ENCODE measurements around the gene GMDS.
"Not testable (repeated sequence)": the region's sequence is repeated elsewhere in the genome, so short reads cannot be mapped to it uniquely, and the experiment has no call there.

Gene GMDS

GRCh38 chr6:1858196-1858595 lies 387.2 kb downstream of the GMDS start:
- DNase-seq (no peak), ATAC-seq (no peak)

DNA sequence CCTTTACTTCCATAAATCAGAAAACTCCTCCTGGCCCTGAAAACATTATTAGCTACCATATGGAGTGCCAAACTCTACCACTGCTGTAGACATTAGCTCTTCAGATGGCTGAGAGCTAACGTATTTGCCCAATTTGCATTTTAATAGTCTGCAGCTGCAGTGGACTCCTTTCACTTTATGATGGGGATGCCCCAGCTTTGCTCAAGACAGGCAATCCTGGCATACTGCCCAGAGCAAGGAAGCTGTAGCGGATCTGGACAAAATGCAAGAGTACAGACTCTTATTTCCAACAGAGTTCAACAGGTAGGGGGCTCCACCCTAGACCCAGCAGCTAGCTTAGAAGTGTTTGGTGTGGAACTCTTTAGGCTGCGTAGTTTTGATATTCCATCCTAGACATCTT lies 389.0 kb downstream of the GMDS start:
- no peak for DNase-seq
- ATAC-seq = no peak

GRCh38 chr6:1855890-1856289 lies 389.5 kb downstream of the GMDS start:
- no peak for ATAC-seq
- DNase-seq = no peak

DNA sequence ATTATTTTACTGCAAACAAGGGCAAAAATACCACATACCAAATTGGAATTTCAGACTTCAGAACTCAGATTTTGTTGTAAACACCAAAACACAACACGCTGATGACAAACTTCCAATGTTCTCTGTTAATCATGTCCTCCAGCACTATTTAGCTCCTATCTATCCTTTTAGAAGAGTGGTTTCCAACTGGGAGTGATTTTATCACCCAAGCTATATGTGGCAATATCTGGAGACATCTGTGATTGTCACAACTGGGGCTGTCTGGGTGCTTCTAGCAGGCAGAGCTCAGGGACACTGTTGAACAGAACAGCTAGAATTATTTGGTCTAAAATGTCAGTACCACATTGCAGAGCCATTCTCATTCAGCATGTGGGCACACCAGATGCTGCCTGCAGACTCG lies 391.1 kb downstream of the GMDS start:
- DNase-seq = no peak
- ATAC-seq = no peak

GRCh38 chr6:1853761-1854160 lies 391.6 kb downstream of the GMDS start:
- ATAC-seq (no peak), DNase-seq (no peak)

DNA sequence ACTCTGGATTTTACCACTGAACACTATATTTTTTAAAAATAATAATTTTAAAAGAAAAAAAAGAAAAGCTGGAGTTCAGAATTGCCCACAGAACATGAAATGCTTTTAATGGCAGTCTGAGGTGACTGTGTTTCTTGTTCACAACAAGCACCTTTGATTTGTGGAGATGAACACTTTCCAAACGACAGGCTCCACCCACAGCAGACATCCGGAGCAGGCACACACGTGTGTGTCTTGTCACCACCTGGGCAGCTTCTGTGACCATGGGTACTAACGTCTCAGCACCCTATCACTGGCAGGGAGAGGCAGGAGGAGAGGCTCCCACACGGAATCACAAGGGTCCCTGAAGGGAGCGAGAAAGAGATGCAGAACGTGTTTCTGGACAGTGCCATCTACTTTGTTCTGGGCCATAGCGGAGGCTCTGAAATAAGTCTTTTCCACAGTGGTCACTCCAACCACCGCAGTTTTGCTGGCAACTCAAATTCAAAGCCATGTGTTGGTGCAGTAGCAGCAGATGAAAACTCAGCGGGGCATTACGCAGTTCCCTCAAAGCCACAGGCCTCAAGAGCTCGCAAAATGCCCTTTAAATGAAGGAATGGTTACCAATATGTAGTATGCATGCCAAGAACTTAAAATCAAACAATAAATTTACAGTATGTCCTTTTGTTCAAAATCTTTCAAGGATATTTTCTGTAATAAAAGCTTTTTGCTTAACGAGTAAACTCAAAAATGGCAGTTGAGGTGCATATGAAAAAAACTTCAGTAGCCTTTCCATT lies 393.5 kb downstream of the GMDS start:
- ATAC-seq (no peak), DNase-seq (no peak)

DNA sequence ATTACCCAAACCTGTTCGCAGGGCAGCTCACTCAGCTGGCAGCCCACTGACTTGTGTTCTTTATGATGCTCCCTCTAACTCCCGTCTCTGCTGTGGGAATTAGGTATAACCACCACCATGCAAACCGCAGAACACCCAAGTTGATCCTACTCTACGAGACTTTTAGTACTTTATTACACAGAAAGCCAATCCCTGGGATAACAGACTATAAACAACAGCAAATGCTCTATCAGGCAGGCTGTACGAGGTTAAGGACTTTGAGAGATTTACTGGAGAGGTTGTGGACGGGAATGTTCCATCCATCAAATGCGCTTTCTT lies 394.6 kb downstream of the GMDS start:
- DNase-seq (no peak), ATAC-seq (no peak)

DNA sequence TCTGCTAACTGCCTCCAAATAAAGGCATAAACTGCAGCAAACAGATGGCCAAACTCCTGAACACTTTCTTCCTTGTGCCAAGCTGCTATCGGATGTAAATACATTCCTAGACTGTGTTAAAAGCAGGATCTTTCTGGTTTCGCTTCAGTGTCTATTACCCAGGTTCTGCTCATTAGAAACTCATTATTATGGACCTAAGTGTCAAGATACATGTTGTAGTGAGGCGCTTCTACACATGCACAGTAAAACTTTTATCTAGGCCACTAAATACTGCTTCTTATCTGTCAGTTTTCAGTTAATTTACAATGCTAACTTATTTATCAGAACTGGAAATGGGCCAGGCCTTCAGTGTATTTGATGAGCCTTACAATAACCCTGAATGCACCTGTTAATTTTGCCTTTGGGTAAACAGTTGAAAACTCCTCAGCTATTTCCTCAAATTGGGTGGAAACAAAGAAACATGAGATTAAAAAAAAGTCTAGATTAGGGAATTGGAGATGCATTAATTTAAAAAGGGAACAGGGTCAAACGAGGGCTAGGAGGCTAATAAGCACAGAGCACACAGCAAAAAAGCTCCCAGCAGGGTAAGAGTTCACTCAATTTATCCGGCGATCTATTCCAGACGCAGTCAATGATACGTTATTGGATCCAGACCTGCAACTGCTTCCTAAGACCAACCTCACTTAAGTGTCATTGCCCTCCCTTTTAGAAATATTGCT lies 395.1 kb downstream of the GMDS start:
- ATAC-seq (no peak), DNase-seq (no peak)

DNA sequence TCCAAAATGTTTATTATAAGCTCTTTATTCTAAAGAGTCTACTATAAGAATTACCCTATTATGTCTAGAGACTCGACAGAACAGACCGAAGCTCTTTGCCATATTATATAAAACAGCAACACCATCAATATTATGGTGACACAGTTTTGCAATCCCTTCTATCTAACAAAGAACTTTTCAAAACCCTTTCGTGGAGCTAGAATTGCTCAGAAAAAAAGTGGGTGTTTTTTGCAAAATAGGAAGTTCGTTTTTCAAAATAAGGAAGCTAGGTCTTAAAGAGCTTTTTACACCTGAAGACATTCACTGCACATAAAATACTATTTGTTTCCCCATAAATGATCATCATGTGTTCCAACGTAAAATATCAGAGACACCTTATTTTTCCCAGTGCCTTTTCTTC lies 395.7 kb downstream of the GMDS start:
- DNase-seq = no peak
- no peak for ATAC-seq

DNA sequence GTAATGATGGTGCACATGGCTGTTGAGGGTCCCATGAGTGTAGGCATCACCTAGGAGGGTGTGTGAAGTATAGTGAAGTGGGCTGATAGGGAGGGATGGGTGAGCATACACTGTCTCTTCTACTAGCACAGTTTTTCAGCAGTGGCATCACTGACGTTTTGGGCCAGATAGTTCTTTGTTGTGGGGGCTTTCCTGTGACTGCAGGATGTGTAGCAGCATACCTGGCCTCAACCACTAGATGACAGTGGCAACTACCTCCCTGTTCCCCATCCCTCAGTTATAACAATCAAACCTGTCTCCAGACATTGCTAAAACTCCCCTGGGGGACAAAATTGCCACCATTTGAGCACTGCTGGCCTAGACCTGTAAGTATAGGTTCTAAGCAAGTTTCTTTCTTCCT lies 396.7 kb downstream of the GMDS start:
- ATAC-seq (no peak), DNase-seq (no peak)

GRCh38 chr6:1846611-1847010 lies 398.8 kb downstream of the GMDS start:
- DNase-seq = no peak
- no peak for ATAC-seq

- DNase-seq, ATAC-seq: not testable (repeated sequence)
Measured at GRCh38 chr6:1845543-1845942, 399.9 kb downstream of the GMDS start.

DNA sequence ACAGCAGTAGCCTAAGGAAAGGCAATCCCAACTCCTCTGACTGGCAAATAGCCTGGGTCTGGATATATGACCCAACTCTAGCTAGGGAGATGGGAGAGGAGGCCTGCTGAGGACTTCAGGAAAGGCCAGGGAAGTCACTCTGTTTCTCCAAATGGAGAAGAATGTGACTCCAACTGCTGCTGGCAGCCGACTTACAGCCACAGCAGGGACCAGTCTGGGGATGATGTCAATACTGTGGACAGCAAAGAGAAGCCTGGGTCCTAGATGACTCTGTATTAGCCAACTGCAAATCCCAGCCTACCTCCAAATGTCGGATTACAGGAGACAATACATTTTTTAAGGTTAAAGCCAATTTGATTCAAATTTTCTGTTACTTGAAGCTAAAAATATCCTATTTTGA lies 403.1 kb downstream of the GMDS start:
- ATAC-seq (no peak), DNase-seq (no peak)

GRCh38 chr6:1841136-1841535 lies 404.3 kb downstream of the GMDS start:
- ATAC-seq = no peak
- no peak for DNase-seq

DNA sequence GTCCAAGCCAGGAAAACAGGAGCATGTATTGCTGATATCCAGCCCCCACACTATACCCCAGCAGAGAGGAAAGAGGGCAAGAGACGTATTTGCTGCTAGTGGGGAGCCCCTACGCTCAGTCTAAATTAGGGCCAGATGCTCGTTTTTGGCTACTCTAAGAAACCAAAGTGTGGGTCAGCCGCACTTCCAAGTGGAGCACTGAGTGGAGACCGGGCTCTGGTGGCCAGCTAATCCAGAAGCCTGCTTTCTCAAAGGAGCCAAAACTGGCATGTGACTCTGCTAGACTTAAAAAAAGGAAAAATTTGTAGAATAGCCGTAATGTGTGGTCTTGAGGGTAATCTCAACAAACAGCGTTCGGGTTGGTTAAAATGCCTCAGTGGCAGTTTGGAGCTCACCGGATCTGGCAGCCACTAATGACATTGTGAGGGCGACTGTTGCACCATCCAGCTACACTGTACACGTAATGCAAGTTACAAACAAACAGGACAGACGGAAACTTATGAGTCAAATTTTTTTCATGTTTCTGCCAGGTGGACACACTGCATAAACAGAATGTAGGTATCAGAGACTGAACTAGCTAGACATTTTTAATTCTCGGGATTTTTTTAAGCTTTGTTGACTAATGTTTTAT lies 404.8 kb downstream of the GMDS start:
- DNase-seq (no peak), ATAC-seq (no peak)

DNA sequence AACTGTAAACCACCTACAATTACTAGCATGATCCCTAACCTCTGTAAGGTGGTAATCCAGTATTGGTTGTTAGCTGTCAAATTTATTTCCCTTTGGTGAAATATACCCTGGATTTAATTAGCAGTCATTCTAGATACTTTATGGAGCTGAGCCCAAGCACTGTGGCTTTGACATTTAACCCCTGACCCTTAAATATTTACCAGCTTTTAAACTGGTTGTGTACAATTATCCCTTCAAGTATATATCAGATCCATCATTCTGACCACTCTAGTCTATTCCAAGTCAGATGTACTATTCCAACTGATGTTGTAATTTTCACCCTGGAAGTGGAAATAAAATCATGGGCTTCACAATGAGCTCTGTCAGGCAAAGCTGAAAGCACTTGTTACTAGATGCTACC lies 406.0 kb downstream of the GMDS start:
- no peak for DNase-seq
- ATAC-seq = no peak

DNA sequence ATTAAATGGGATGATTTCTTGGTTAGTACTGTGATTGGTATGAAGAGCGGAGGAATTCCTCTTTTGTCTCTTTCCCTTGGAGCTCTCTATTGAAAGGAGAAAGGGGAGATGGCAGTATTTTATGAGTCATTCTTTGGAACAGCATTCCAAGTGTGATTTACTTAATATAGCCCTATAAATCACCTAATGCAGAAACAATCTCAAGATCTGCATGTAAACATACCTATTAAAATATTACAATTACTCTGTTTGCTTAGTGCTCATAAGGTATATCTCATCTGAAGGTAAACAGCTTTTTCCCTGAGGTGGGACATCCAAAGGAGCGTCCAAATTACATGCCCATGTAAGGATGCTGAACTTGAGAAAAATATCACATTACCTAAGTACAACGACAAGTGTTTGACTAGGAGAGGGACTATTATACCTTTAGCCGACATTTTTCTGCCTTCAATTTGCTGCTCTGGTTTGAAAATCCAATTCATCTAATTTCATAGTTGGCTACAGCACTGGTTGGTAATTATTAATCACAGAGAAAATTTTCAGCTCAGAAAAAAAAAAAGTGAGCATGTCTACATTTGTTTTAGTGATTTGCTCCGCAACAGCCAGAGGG lies 406.7 kb downstream of the GMDS start:
- ATAC-seq = no peak
- DNase-seq = no peak

GRCh38 chr6:1837826-1838225 lies 407.6 kb downstream of the GMDS start:
- DNase-seq (no peak), ATAC-seq (no peak)

GRCh38 chr6:1836690-1837089 lies 408.7 kb downstream of the GMDS start:
- ATAC-seq = no peak
- no peak for DNase-seq

DNA sequence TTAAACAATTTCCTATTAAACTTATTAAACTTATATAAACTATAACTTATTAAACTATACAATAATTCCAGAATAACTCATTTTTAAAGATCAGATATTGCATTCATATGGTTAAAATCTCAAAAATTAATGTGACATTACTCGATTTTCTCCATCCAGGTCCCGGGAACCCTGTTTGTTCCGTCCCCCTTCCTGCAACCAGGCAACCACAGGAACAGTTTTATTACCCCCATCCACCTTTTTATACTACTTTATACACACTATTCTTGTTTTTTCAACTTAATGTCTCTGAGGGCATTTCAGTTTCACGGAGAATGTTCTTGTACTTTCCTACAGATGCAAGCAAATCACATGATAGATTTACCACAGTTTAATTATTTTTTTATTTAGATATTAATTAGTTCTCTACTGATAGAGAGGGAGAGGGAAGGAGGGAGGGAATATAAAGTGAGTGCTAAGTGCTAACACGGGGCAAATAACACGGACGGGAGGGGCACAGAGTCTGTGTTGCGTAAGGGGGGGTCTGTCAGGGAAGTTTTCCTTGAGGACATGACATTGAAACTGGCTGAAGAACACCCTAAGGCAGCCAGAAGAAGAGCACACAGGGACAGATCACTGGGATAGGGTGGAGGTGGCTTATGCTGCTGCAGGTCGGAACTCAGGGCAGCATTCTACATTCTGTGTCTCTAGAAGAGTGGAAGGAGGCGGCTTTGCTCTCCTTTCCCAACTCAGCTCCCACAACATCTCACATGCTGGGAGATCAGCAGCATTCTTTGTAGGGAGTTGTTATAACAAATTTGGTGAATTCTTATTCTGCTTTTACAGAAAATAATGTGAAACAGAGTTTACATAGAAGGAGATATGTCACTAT lies 410.5 kb downstream of the GMDS start:
- ATAC-seq (no peak), DNase-seq (no peak)

GRCh38 chr6:1834207-1834606 lies 411.2 kb downstream of the GMDS start:
- no peak for DNase-seq

More at GRCh38 chr6:1834207-1834606, 411.2 kb downstream of the GMDS start:
- ATAC-seq = no peak
